Activated CD4-positive, alpha-beta T cell treated with anti-CD3 and anti-CD28 coated beads for 48 hours (primary cell): ENCODE measurements around the gene BOLA3.
A peak's percentile ranks its signal among the peaks of the same experiment; 100 is the strongest.
"Not testable (repeated sequence)": the region's sequence is repeated elsewhere in the genome, so short reads cannot be mapped to it uniquely, and the experiment has no call there.

Experiments
- DNase-seq: peaks from one replicate; pipeline ENCODE4 v3.0.0-alpha.2; 2020

The BOLA3 gene, protein sequence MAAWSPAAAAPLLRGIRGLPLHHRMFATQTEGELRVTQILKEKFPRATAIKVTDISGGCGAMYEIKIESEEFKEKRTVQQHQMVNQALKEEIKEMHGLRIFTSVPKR

DNA sequence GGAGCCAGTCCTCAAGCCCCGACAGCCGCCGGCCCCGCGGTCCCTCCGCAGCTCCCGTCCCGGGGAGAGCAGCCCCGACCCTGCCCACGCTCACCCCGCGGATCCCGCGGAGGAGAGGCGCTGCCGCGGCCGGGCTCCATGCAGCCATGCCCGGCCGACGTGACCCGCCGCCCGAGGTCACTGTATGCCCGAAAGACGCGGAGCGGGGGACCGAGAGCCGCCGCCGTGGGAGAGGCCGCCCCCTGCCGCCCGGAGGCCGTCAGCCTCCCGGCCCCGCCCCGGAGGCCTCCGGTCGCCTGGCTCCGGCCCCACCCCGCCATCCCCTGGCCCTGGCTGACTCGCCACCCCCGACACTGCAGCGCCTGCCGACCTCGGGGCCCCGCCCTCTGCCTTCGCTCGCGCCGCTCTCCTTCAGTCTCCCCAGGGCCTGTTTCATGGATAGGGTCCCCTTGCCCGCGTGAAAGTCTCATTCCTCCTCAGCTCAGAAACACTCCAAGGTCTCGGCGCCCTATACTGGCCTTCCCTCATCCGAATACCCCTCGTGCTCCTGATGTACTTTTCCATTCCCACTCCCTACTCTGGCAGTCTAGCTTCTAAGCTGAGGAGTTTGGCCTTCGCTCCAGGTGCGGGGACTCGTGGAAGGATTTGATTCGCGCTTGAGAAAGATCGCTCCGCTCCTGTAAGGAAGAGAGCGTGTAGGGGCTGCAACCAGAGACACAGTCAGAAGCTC, at the start of gene BOLA3:
Gene BOLA3, minus strand, starts transcription at position 186 of the 730 bp plus-strand sequence. Its CDS starts 38 bp downstream, at position 148.
- DNase-seq, result peak; percentile 91

DNA sequence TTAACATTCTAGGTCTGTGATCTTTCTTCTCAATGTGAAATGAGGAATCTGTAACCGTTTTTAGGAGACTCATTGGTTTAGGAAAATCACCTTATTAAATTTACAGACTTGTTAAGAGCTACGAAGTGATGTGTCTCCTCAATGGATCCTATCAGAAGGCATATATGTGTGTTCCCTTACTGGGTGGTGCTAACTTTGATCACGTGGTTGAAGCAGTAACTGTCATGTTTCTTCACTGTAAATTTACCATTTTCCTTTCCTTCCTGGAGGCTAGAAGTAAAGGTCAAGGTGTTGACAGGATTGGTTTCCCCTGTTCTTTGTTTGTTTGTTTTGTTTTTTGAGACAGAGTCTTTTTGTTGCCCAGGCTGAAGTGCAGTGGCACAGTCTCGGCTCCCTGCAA, 49.3 kb upstream of the BOLA3 start:
- DNase-seq, result no peak

DNA sequence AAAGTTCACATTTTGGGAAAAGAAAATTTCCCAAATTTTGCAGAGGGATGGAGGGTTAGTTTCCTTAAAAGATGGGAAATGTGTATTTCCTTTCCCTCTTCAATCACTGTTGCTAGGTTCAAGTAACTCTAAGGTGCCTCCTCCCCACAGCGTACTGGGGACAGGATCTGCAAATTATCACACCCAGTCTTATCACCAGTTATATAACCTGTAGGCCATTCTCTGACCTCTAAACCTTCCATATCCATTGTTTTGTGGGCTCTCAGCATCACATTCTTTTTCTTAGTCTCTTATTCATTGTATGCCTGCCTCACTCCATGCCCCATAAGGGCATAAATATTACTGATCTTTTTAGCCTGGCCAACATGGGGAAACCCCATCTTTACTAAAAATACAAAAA, 47.1 kb upstream of the BOLA3 start:
- DNase-seq, result no peak

DNA sequence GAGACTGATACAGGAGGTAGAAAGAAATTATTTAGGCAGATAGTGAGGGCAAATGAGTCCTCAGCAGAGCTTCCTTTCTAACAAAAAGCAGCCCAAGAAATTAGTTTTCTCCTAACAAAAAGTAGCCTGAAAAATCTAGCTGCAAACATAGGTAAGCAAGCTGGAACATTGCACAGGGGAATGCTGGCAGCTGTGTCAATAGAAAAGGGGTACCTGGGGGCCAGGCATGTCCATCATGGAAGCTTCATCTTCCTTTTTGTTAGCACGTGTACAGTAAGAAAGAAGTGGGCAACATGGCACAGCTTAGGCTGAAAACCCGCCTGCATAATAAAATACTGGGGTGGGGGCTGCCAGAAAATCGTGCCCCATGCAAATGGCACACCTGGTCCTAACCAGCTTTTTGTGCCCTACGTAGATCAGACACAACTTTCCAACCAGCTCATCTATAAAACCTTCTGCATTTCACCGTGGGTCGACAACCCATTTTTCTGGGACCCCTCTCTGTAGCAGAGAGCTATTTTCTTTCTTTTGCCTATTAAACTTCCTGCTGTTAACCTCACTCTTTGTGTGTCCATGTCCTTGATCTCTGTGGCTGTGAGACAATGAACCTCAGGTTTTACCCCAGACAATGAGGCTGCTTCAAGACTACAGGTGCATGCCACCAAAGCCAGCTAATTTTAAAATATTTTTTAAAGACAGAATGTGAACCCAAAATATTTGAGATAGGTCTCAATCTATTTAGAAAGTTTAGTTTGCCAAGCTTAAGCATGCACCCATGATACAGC, 44.1 kb upstream of the BOLA3 start:
- DNase-seq, result no peak

DNA sequence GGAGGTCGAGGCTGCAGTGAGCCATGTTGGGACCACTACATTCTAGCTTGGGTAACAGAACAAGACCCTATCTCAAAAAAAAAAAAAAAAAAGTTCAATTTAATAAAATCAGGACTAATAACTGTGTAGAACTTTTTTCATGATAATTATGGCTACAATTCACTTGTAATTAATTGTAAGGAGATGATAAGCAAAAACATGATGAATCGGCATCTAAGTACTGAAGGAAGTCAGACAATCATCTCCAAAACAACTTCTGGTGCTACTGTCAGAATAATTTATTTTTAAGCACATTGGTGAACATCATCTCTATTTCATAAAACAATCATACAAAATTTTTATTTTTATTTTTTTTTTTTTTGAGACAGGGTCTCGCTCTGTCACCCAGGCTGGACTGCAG, 41.0 kb upstream of the BOLA3 start:
- DNase-seq, result no peak

DNA sequence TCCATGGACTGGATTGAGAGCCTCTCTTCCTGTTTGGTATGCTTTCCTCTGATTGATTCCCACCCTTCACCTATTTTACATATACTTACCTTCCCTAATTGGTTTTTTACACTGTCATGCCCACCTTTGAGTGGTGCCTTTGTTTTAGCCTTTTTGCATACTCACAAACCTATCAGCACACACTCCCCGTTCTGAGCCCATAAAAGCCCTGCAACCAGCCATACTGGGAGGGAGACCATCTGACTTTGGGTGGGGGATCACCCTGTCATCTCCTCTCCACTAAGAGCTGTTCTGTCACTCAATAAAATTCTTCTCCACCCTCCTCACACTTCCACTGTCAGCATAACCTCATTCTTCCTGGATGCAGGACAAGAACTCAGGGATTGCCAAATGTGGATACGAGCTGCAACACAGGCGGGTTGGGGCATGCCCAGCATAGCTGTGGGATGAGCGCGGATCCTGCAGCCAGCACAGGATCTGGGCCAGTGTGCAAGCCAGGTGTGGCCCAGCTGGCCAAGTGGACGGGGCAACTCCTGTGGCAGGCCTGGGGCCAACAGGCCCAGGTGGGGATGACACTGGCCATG, 40.4 kb upstream of the BOLA3 start:
- no peak for DNase-seq

DNA sequence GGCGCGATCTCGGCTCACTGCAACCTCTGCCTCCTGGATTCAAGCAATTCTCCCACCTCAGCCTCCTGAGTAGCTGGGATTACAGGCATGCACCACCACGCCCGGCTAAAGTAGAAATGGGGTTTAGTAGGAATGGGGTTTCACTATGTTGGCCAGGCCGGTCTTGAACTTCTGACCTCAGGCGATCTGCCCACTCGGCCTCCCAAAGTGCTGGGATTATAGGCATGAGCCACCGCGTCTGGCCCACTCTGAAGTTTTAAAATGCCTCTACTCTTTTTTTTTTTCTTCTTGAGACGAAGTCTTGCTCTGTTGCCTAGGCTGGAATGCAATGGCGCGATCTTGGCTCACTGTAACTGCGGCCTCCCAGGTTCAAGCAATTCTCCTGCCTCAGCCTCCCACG, 39.0 kb upstream of the BOLA3 start:
- DNase-seq, result not testable (repeated sequence)

DNA sequence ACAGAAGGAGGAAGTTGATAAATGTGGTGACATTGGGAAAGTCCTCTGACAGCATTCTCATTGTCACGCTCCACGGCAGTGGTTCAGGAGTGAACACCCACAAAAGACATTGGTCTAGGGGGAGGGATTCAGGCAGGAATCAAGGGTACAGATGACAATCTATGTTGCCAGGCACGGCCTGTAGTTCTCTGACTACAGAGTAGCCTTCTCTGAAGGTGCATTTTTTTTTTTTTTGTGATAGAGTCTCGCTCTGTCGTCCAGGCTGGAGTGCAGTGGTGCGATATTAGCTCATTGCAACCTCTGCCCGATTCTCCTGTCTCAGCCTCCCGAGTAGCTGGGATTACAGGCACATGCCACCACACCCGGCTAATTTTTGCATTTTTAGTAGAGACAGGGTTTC, 38.3 kb upstream of the BOLA3 start:
- peak; percentile 60 for DNase-seq

DNA sequence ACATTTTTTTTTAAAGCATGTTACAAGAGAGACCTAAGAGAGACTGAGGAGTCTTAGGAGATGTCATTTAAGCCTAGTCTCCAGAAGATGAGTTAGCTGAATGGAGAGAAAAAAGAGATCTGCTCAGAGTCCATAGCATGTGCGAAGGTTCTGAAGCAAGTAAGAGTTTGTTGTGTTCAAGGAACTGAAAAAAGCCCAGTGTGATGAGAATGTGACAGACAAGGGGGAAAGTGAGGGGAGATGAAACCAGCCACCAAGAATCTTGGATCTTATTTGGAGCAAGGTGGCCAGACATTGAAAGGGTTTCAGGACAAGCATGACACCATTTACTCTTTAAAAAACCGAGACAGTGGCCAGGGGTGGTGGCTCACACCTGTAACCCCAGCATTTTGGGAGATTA, 36.2 kb upstream of the BOLA3 start:
- DNase-seq, result no peak

DNA sequence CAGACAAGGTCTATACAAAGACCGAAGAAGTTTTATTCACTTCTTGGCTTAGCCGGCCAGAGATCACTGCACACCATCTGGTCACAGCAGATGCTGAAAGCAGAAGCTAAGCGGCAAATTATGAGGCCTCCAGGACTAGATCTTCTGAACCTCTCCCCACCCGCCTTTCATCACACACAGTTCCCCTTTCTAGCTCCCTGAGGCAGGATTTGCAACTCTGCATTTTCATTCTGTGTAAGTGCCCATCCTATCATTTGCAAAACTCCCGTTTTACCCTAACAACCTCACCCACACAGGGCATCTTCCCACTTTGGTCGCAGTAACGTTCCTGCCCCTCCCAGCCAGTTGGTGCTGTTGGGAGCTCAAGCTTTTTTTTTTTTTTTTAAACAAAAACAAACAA, 34.0 kb upstream of the BOLA3 start:
- DNase-seq, result no peak

DNA sequence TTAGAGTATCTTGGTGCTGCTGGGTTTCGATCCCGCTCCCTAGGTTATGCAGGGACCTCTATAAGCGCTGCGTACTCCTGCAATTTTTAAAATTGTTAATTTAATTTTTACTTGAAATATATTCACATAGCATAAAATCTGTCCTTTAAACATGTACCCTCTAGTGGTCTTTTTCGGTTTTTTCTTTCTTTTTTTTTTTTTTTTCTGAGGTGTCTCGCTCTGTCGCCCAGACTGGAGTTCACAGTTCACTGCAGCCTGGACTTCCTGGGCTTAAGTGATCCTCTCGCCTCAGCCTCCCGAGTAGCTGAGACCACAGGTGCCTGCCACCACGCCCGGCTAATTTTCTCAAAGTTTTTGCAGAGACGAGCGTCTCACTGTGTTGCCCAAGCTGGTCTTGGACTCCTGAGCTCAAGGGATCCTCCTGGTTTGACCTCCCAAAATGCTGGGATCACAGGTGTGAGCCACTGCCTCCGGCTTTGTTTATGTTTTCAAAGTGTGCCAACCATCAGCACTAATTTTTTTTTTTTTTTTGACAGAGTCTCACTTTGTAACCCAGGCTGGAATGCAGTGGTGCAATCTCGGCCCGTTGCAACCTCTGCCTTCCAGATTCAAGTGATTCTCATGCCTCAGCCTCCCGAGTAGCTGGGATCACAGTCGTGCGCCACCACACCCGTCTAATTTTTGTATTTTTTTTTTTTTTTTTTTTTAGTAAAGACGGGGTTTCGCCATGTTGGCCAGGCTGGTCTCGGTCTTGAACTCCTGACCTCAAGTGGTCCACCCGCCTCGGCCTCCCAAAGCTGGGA, 31.6 kb upstream of the BOLA3 start:
- peak; percentile 24 for DNase-seq

DNA sequence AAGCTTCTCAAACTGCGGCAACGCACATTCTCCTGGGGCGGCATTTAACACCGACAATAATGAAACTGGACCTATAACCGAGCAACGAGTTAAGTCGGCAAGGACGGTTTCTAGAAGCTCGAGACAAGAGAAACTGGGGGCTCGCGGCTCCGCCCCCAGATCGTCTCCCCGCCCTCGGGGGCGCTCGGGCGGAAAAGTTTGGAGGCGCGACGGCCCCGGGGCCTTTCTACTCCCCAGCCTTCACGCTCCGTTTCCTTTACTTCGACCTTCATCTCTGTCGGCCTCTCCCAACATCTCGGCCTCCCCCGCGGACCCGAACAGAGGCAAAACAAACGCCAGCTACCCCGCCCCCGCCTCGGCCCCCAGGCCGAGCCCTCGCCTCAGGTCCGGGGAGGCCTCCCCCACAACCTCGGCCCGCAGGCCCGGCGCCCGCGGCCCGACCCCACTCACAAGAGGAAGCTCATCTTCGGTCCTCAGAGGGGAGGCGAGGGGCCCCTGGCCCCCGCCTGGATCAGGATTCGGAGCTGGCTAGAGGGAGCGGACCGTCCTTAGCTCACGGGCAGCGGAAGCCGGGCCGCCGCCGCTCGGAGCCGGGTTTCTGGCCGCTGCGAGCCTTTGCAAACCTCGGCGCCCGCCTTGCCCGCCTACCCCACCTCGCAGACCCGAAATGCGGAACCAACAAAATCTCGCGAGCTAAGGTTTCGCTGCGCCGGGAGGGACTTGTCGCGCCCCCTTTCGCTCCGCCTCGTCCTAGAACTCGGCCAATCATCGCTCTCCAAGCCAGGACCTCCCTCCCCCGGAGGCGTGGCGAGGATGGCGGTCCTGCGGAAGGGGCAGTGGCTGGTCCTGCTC, 30.7 kb upstream of the BOLA3 start, which contains the start of gene MOB1A:
Gene MOB1A, minus strand, starts transcription at position 669 of the 852 bp plus-strand sequence. Its CDS starts 205 bp downstream, at position 464.
- peak; percentile 99 for DNase-seq

DNA sequence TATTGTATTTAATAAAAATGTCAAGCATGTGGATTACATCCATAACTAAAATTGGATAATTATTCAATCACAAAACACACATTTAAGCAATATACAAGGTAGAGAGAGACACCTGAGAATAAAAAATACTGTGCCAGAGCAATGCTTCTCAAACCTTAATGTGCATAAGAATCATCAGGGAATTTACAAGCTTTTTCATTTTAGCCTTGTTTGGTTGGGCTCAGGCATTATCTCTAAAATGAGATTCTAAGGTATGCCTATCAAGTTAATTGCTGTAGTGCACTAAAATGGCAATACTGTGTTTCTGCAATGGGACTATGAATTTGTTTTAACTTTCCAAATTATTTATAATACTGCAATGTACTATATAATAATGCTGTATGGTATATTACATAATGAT, 30.0 kb upstream of the BOLA3 start:
- no peak for DNase-seq

DNA sequence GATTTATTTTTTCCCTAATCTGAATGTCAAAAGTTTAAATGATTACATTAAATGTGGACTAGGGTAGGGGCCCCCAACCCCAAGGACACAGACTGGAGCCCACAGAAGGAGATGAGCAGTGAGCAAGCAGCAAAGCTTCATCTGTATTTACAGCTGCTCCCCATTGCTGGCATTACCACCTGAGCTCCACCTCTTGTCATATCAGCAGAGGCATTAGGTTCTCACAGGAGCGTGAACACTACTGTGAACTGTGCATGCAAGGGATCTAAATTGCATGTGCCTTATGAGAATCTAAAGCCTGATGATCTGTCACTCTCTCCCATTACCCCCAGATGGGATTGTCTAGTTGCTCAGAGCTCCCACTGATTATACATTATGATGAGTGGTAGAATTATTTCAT, 27.2 kb upstream of the BOLA3 start:
- DNase-seq, result no peak

DNA sequence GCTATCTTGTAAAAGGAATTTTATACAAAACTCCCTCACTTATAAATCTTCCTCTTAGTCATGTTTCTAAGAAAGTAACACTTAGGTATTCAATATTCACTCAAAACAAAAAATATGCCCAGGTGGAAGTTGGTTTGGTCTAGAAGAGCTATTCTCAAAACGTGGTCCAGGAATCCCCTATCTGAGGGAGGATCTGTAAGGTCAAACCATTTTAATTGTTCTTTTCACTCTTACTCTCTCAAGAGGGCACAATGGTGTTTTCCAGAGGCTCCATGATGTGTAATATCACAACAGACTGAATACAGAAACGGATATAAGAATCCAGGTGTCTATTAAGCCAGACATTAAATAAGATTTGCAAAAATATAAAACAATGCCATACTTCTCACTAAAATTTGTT, 21.0 kb upstream of the BOLA3 start:
- no peak for DNase-seq

DNA sequence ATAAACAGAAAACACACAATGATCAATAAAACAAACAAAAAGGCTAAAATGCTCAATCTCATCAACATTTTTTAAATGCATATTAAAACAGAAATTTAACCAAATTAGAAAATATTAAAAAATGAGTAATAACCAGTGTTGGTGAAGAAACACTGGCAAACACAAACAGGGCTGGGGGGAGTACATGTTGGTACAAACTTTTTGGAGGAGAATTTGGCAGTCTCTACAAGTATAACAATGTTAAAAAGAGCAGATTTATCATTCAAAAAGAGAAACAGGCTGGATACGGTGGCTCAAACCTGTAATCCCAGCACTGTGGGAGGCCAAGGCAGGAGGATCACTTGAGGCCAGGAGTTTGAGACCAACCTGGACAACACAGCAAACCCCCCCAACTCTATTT, 17.0 kb upstream of the BOLA3 start:
- DNase-seq, result no peak

DNA sequence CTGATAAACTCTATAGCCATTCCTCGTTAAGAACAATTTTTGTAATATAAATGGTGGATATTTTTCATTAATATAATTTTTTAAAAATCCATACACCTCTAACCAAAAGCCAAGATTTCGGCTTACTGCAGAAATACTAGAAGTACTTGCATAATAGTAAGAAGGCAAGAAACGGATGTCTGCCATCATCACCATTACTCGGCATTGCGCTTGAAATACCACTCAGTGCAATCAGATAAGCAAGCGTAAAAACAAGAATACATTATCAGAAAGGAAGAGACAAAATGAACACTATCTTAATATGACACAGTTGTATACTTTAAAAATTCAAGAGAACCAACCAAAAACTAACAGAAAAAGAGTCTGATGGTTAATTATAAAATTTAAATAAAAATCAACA, 15.2 kb upstream of the BOLA3 start:
- no peak for DNase-seq

DNA sequence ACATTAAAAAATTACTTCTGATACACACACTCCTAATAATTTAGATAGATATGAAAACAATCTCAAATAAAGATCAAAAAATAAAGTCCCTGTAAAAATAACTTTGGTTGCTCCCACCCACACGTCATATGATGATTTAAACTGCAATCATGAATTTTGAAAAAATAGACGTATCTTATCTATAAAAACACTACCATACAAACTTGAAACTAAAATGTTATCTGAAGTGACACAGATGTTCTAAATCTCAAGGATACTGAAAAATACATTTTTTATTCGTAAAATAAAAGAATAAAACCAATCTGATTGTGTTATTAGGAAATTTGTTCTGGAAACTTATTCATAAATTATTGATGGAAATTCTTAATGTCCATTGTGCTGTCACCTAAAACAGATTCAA, 8.1 kb upstream of the BOLA3 start:
- DNase-seq, result no peak

DNA sequence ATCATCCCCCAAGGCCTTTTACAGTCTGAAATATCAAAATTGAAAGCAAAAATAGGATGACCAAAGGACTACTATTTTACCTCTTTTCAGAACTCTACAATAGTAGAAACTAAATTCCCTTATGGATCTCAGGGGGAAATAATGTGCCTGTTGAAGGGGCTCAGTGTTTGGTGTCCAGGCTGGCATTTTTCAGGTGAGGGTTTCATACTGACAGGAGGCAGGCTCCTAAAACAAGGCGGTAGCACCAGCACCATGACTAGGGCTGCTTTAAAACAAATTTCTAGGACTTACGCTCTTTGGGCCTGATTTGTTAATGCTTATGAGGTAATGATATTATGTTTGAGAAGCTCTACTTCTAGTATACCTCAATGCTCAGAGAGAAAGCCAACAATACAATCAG, 5.2 kb upstream of the BOLA3 start:
- no peak for DNase-seq

DNA sequence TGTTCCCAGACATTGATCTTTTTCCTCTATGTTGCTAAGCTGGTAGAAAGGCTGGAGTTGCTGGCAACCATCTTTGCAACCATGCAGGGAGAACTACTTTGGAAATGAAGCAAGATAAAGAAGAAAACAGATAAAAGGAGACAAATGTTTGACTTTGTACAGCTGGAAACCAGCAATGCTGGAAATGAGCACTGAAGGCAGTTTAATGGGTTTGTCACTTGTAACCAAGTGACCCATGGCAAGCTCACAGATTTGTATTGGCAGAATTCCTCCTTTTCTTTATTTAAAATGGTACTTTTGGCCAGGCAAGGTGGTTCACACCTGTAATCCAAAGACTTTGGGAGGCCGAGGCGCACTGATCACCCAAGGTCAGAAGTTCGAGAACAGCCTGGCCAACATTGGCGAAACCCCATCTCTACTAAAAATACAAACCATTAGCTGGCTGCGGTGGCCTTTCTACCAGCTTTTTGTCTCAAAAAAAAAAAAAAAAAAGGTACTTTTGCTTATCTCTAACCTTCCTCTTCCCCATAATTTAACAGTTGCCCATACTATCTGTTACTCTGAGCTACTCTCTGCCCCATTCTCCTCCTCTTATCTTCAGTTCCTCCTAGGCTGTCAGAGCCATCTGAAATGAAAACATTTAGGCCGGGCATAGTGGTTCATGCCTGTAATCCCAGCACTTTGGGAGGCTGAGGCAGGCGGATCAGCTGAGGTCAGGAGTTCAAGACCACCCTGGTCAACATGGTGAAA, 2.0 kb upstream of the BOLA3 start:
- DNase-seq, result no peak

DNA sequence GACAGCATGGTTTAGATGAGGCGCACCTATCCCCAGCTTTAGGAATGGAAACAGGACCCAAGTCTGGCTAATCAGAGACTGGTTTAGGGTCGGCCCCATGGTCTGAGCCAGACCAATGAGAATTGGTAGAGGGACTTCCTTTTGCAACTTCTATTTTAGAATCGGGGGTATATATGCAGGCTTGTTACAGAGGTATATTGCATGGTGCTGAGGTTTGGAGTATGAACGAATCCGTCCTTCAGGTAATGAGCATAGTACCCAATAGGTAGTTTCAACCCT, 1.5 kb upstream of the BOLA3 start:
- no peak for DNase-seq
